ENCODE measurements around the gene RAB4A. TPM values are rescaled to one million over a fixed set of nuclear protein-coding genes. Genes with fewer than 3 reads are reported as not detected.

Gene RAB4A
- total and polyA plus RNA-seq, 2 of the 13 experiments (the other 11 are each of a cell fraction or from before 2014, with no cell fraction given) = 56.0 to 80.1 TPM

DNA sequence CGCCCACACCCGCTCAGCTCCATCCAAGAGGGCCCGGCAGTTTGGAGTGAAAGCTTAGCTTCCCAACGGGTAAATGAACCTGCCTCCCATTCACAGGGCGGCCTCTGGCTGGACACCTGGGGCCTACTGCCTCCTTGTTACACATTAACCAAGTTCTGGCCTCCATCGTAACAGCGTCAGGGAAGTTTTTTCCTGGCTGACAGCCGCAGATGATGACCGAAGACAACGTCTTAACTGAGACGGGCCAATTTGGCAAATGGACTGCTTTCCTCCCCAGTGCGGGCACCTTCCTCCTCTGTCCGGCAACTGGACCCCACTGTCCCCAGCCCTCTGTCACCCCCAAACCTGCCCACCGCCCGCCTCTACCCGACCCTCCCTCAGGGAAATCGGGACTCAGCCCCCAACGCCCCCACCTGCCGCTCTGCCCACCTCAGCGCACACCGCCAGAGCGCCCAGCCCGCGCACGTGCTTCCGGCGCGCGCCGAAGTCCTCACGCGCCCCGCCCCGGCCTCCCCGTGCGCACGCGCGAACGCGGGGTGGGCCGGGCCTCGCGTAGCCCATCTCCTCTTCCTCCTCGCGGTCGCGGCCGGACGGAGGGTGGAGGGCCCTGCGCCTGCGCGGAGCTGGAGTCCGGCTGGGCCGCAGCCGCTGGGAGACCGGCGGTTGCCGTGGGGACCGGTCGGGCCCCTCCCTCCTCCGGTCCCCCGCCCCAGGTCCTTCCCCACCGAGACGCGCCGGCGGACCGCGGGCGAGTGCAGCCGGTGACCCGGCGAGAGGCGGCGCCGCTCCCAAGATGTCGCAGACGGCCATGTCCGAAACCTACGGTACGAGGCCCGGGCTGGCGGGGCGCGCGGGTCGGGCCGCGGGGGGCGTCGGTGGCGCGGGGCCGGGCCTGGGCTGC, at the start of gene RAB4A (continued):
- TF ChIP-seq, protein P1, sequence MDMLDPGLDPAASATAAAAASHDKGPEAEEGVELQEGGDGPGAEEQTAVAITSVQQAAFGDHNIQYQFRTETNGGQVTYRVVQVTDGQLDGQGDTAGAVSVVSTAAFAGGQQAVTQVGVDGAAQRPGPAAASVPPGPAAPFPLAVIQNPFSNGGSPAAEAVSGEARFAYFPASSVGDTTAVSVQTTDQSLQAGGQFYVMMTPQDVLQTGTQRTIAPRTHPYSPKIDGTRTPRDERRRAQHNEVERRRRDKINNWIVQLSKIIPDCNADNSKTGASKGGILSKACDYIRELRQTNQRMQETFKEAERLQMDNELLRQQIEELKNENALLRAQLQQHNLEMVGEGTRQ (IDR thresholded peaks at IDR 0.05; ENCODE audit: low read depth, low read length) = peak; percentile 25; the same call in 1 of the 2 replicates
- TF ChIP-seq, protein P1 (CRISPR knock-in tag; IDR thresholded peaks at IDR 0.05; ENCODE audit: borderline replicate concordance) = no peak; the same call in 1 of the 2 replicates
- TF ChIP-seq SMAD9 (CRISPR knock-in tag; IDR thresholded peaks at IDR 0.05) (no peak), U2AF2 (IDR thresholded peaks at IDR 0.05; ENCODE audit: low read depth, low read length) (no peak), SIX4 (CRISPR knock-in tag; IDR thresholded peaks at IDR 0.05) (peak; percentile 43; the same call in 1 of the 2 replicates), ATF7-NPFF (CRISPR knock-in tag; IDR thresholded peaks at IDR 0.05; ENCODE audit: low read depth) (peak; percentile 99), GATAD2A (CRISPR knock-in tag; IDR thresholded peaks at IDR 0.05) (peak; percentile 12; the same call in 1 of the 2 replicates), ZNF747 (CRISPR knock-in tag; IDR thresholded peaks at IDR 0.05; ENCODE audit: borderline replicate concordance) (peak; percentile 77; the same call in 1 of the 2 replicates), ZNF780A (CRISPR knock-in tag; IDR thresholded peaks at IDR 0.05) (peak; percentile 27; the same call in 1 of the 2 replicates), EZH2 (conservative IDR thresholded peaks at IDR 0.05; ENCODE audit: low read depth, low read length) (no peak), ZNF501 (CRISPR knock-in tag; IDR thresholded peaks at IDR 0.05) (peak; percentile 74; the same call in 1 of the 2 replicates), KDM3A (CRISPR knock-in tag; IDR thresholded peaks at IDR 0.05; ENCODE audit: low read depth) (peak; percentile 56; the same call in 1 of the 2 replicates), MIXL1 (CRISPR knock-in tag; IDR thresholded peaks at IDR 0.05) (0 out of 2 replicates have a peak, but pooled peaks have one; percentile 43)
- TF ChIP-seq, protein P2, sequence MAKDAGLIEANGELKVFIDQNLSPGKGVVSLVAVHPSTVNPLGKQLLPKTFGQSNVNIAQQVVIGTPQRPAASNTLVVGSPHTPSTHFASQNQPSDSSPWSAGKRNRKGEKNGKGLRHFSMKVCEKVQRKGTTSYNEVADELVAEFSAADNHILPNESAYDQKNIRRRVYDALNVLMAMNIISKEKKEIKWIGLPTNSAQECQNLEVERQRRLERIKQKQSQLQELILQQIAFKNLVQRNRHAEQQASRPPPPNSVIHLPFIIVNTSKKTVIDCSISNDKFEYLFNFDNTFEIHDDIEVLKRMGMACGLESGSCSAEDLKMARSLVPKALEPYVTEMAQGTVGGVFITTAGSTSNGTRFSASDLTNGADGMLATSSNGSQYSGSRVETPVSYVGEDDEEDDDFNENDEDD (CRISPR knock-in tag; IDR thresholded peaks at IDR 0.05; ENCODE audit: borderline replicate concordance) = peak; percentile 97
- TF ChIP-seq, protein P3, sequence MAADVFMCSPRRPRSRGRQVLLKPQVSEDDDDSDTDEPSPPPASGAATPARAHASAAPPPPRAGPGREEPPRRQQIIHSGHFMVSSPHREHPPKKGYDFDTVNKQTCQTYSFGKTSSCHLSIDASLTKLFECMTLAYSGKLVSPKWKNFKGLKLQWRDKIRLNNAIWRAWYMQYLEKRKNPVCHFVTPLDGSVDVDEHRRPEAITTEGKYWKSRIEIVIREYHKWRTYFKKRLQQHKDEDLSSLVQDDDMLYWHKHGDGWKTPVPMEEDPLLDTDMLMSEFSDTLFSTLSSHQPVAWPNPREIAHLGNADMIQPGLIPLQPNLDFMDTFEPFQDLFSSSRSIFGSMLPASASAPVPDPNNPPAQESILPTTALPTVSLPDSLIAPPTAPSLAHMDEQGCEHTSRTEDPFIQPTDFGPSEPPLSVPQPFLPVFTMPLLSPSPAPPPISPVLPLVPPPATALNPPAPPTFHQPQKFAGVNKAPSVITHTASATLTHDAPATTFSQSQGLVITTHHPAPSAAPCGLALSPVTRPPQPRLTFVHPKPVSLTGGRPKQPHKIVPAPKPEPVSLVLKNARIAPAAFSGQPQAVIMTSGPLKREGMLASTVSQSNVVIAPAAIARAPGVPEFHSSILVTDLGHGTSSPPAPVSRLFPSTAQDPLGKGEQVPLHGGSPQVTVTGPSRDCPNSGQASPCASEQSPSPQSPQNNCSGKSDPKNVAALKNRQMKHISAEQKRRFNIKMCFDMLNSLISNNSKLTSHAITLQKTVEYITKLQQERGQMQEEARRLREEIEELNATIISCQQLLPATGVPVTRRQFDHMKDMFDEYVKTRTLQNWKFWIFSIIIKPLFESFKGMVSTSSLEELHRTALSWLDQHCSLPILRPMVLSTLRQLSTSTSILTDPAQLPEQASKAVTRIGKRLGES (CRISPR knock-in tag; IDR thresholded peaks at IDR 0.05; ENCODE audit: borderline replicate concordance) = 0 out of 2 replicates have a peak, but pooled peaks have one; percentile 68
- TF ChIP-seq, protein P4, sequence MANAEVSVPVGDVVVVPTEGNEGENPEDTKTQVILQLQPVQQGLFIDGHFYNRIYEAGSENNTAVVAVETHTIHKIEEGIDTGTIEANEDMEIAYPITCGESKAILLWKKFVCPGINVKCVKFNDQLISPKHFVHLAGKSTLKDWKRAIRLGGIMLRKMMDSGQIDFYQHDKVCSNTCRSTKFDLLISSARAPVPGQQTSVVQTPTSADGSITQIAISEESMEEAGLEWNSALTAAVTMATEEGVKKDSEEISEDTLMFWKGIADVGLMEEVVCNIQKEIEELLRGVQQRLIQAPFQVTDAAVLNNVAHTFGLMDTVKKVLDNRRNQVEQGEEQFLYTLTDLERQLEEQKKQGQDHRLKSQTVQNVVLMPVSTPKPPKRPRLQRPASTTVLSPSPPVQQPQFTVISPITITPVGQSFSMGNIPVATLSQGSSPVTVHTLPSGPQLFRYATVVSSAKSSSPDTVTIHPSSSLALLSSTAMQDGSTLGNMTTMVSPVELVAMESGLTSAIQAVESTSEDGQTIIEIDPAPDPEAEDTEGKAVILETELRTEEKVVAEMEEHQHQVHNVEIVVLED (CRISPR knock-in tag; IDR thresholded peaks at IDR 0.05; ENCODE audit: borderline replicate concordance) = peak; percentile 35; the same call in 1 of the 2 replicates
- TF ChIP-seq, protein P5, sequence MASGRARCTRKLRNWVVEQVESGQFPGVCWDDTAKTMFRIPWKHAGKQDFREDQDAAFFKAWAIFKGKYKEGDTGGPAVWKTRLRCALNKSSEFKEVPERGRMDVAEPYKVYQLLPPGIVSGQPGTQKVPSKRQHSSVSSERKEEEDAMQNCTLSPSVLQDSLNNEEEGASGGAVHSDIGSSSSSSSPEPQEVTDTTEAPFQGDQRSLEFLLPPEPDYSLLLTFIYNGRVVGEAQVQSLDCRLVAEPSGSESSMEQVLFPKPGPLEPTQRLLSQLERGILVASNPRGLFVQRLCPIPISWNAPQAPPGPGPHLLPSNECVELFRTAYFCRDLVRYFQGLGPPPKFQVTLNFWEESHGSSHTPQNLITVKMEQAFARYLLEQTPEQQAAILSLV (CRISPR knock-in tag; IDR thresholded peaks at IDR 0.05; ENCODE audit: borderline replicate concordance) = peak; percentile 91; the same call in 1 of the 2 replicates
- TF ChIP-seq, protein P6, sequence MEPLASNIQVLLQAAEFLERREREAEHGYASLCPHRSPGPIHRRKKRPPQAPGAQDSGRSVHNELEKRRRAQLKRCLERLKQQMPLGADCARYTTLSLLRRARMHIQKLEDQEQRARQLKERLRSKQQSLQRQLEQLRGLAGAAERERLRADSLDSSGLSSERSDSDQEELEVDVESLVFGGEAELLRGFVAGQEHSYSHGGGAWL (CRISPR knock-in tag; IDR thresholded peaks at IDR 0.05) = peak; percentile 95

Data from HepG2 (cell line).